DMS53 (cell line): ENCODE data around the gene DDX54.
A peak's percentile ranks its signal among the peaks of the same experiment; 100 is the strongest.

Experiments used
- DNase-seq: peaks from one replicate; lab custom pipeline; 2025; lab: John Stamatoyannopoulos, UW

DDX54 gene

DNA sequence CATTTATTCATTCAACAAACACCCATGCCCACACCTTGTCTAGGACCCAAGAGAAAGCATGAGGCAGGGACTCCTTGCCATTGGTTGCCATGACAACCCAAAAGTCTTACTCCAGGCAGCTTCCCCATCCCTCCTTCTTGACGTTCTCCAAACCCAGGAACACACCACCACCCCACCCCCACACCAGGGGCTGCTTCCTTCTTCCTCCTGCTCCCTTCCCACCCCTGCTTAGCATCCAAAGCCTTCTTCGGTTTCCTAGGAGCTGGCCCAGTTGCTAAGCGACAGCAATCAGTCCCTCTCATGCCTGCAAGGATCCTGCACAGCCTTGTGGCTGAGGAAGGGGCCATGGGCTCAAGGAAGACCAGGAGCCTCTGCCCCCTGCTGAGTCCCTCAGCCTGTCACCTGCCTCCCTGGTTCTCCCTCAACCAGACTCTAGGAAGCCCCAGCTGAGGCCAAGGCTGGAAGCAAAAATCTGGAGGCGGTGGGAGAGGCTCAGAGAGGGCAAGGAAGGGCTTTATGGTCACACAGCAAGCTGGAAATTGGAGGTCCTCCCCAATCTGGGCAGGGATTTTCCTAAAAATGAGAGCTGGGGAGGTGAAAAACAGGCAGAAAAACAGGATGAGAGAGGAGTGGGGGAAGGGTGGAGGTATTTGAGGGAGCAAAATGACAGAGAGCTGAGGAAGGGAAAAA lies 65.2 kb downstream of the DDX54 start:
- DNase-seq = peak; percentile 48

DNA sequence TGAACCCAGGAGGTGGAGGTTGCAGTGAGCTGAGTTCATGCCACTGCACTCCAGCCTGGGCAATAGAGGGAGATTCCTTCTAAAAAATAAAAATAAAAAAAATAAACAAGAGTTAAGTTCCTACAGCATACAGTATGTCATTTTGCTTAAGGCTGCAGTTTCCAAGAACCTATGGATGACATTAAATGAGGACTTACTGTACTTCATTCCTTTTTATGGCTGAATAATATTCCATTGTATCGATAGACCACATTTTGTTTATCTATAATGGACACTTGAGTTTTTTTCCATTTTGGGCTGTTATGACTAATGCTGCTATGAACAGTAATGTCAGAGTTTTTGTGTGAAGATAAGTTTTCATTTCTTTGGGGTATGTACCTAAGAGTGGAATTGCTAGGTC lies 67.1 kb downstream of the DDX54 start:
- no peak for DNase-seq

DNA sequence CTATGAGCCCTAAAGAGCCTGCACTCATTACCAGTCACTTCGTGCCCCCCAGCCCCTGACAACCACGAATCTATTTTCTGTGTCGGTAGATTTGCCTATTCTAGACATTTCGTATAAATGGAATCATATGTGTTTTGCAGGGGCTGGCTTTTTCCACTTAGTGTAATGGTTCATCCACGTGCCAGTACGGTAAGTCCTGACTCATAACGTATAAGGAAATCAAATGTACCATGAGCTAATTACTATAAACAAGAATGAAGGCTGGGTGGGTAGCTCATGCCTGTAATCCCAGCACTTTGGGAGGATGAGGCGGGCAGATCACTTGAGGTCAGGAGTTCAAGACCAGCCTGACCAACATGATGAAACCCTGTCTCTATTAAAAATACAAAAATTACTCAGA lies 67.6 kb downstream of the DDX54 start:
- peak; percentile 54 for DNase-seq

DNA sequence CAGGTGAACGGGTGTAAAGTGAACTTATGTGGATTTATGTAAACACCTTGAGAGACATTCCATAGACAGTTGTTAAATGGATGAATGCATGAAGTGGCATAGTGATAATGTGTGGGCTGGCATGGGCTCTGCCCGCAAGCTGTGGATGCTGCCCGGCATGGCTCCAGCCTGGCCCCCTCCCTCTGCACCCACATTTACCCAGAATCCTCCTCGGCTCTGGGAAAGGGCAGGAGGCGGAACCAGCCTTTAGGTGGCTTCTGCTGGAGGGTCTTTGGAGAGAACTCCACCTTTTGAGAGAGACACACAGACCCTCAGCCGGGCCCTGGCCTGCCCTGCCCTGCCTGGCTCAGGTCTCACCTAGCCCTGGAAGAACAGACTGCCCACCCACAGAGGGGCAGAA lies 68.4 kb downstream of the DDX54 start:
- peak; percentile 99 for DNase-seq

DNA sequence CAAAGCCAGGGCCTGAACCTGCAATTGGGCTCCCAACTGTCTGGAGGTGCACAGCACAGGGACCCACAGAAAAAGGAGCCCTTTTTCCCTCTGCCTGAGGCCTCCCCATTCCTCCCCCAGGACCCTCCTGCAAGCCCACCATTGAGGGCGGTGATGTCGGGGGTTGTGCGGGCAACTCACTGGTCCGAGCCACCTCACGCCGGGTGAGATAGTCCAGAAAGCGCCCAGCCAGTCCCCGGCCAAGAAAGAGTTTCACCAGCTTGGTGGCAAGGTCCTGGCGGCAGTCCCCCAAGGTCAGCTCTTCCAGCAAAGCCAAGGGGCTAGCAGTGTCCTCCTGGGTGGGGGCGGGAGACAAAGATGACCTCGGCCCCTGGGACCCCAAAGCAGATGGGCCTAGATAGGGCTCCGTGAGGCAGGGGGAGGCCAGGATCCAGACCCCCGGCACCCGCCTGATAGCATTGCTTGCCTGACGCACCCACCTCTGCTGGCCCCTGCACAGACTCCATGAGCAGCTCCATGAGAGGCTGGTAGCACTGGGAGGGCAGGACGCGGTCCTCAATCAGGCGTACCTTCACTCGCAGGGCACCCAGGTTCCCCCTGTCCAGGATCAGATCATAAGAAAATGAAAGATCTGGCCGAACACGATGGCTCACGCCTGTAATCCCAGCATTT lies 69.7 kb downstream of the DDX54 start:
- DNase-seq = peak; percentile 72

DNA sequence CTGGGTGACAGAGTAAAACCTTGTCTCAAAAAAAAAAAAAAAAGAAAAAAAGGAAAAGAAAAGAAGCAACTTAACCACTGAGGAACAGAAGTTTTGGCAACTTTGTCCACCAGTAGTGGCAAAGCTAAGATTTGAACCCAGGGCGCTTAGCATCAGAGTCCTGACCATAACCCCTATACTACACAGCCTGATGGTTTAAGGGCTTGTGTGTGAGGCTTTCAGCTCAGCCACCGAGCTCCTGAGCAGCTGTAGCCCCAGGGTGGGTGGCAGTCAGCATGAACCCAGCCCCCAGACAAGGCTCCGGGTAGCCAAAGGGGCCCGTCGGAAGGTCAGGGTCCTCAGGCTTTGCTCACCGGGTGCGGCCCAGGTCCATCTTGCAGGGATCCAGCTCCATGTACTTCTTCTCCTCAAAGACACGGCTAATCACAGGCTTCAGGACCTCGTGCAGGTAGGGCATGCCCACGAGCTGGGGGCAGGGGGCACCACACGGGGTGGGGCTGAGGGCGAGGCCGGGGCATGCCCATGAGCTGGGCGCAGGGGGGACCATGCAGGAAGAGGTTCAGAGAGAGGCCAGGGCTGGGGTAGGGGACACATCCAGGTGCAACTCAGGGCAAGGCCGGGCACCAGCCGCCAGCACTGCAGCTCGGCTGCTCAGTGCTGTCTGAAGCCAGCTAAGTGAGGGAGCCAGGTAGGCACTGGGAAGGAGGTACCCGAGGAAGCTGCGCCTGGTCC lies 70.7 kb downstream of the DDX54 start:
- DNase-seq = peak; percentile 38

DNA sequence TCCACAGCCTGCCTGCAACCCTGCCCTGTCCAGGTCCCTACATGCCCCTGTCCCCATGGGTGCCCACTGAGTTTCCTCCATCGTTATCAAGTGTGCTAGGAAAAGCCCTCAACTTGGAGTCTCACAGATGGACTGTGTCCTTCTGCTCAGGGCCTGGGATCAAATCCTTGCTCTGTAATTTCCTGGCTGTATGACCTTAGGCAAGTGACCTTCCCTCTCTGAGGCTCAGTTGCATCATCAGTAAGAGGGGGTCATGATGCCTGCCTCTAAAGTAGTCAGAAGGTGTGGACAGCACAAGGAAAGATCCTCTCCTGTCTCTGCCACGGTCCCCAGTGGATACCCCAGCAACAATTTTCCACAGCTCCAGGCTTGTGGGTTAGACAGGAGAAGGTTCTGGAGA lies 71.9 kb downstream of the DDX54 start:
- DNase-seq = no peak

DNA sequence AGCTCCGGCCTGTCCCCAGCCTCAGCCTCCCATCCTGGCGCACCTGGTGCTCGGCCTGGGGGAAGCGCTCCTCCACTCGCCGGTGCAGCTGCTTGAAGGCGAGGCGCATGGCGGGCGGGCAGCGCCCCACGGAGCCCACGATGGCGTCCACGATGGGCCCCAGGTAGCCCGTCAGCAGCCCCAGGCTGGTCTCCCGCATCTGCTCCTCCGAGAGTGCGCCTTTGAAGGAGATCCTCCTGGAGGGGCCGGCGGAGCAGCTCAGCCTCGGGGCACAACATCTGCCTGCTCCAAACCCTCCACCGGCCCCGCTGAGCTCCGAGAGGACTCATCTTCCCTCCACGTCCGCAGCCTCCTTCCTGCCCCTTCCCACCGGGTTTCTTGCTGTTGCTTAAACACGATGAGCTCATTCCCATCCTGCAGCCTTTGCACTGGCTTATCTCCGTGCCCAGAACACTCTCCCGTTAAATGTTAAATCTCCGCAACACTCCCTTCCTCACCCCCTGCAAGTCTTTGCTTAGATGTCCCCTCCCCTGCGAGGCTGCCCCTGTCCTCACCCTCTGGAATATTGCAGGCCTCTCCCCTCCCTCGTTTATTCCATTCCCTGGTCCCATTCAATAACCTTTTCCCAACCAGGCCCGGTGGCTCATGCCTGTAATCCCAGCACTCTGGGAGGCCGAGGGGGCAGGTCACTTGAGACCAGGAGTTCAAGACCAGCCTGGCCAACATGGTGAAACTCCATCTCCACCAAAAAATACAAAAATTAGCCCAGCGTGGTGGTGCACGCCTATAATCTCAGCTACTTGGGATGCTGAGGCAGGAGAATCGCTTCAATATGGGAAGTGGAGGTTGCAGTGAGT lies 73.0 kb downstream of the DDX54 start:
- DNase-seq = no peak

DNA sequence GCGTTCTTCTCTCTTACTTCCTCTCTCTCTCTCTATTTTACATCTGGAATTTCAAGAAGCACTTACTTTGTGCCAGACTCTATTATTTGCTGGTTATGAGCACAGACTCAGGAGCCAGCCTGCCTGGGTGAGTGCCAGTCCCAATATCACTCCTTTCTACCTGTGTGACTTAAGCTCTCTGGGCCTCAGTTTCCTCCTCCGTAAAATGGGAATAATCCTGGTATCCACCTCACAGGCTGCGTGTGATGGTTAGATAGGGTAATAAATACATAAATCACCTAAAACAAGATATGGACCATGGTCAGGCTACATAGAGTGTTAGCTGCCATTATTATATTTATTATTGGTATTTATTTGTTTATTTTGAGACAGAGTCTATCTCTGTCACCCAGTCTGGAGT lies 74.0 kb downstream of the DDX54 start:
- no peak for DNase-seq

DNA sequence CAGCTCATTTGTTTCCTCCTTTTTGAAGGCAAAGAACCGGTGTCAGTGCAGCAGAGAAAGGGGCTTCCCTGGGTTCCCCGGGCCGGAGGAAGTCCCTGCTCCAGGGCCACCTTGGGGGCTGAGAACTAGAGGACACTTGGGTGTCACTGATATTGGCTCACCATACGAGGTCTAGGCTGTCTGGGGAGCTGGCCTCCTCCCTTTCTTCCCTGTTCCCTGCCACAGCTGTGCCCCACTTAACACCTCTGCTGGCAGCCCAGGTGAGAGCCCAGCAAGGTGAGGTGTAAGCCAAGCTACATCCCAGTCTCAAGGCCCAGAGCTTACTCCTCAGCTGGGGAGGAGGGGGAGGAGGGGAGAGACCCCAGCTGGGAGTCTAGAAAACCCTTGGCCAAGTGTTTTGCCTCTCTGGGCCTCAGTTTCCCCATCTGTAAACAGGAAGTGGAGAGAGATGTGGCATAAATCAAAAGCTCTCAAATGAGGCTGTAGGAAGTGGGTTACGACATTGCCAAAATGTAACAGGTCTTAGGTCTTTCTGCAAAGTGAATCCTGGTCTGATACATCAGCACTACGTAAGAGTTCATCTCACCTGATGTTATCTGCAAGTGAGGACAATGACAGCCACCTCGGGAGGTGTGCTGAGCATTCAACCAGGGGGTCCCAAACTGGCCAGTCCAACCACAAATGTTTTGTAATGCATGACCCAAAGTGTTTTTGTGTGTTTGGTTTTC lies 75.2 kb downstream of the DDX54 start:
- no peak for DNase-seq

DNA sequence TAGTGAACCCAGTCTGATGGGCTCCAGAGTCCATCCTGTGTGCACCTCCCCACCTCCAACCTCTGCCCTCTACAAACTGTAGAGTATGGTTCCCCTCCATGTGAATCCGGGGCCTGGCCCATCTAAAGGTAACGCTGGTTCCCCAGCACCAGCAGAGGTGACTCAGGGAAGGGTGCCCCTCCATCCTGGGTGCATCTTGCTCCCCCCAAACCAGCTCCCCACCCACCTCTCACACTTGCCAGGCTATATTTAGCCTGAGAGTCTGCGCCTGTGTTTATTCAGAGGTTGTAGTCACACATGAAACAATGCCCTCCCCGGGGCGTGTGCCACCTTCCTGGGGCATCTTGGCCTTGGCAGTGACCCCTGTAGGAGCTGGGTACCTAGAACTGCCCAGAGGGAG lies 75.9 kb downstream of the DDX54 start:
- no peak for DNase-seq

DNA sequence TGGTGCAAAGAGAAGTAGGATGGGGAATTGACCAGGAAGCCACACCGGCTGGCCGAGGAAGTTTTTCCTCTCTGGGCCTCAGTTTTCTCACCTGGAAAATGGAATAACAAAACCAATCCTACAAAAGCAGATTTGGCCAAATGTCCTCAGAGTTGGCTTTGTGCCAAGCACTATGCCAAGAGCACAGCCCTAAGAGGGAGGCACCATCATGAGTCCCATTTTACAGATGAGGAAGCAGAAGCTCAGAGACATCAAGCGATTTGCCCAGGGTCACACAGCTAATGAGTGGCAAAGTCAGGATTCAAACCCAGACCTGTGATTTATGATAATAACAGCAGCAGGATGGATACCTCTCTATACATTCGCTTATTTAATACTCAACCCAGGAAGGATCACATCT lies 77.0 kb downstream of the DDX54 start:
- DNase-seq = peak; percentile 42
